SK-N-SH treated with all-trans-retinoic acid at 6 μM for 48 hours (cell line): ENCODE data around the gene C2orf78.

Source experiments
- ATAC-seq: fragments of 200-7000 bp; cut with Tn5 transposase; 3 replicates; pipeline ENCODE4 v1.9.1; 2020; ENCODE audit warnings: mild to moderate bottlenecking, moderate library complexity
- ARNTL ChIP-seq: fragments of 450-650 bp; formaldehyde crosslinking; IDR thresholded peaks from 2 replicates; pipeline ENCODE4 v1.5.0; 2020; ENCODE audit warnings: low read depth, mild to moderate bottlenecking, moderate library complexity, borderline replicate concordance
- BACH2 ChIP-seq: fragments of 250-450 bp; sonication (Bioruptor Pico); IDR thresholded peaks from 2 replicates; pipeline ENCODE4 v1.9.0; 2021; ENCODE audit warnings: mild to moderate bottlenecking, borderline replicate concordance
- CSDC2 ChIP-seq: fragments of 250-450 bp; sonication (Bioruptor Pico); IDR thresholded peaks from 2 replicates; pipeline ENCODE4 v1.5.0; 2020; ENCODE audit warnings: mild to moderate bottlenecking, moderate library complexity
- ESRRG ChIP-seq: fragments of 250-450 bp; sonication (Bioruptor Pico); IDR thresholded peaks from 2 replicates; pipeline ENCODE4 v1.6.1; 2021; ENCODE audit warnings: mild to moderate bottlenecking
- GLIS3 ChIP-seq: fragments of 250-450 bp; sonication (Bioruptor Pico); IDR thresholded peaks from 2 replicates; pipeline ENCODE4 v1.5.0; 2020; ENCODE audit warnings: mild to moderate bottlenecking, moderate library complexity
- ISL1 ChIP-seq: fragments of 250-450 bp; sonication (Bioruptor Pico); IDR thresholded peaks from 2 replicates; pipeline ENCODE4 v2.1.2; 2022; ENCODE audit warnings: mild to moderate bottlenecking, moderate library complexity
- OSR1 ChIP-seq: fragments of 250-450 bp; sonication (Bioruptor Pico); IDR thresholded peaks from 2 replicates; pipeline ENCODE4 v1.8.0; 2022; ENCODE audit warnings: moderate library complexity, mild to moderate bottlenecking, inconsistent platforms
- PPARA ChIP-seq: fragments of 250-450 bp; sonication (Bioruptor Pico); IDR thresholded peaks from 2 replicates; pipeline ENCODE4 v1.5.0; 2020; ENCODE audit warnings: mild to moderate bottlenecking, borderline replicate concordance
- RARB ChIP-seq: fragments of 250-450 bp; sonication (Bioruptor Pico); IDR thresholded peaks from 2 replicates; pipeline ENCODE4 v1.8.0; 2021; ENCODE audit warnings: mild to moderate bottlenecking, moderate library complexity
- SNAI2 ChIP-seq: fragments of 250-450 bp; sonication (Bioruptor Pico); IDR thresholded peaks from 2 replicates; pipeline ENCODE4 v1.5.0; 2020; ENCODE audit warnings: mild to moderate bottlenecking, moderate library complexity
- TCF4 ChIP-seq: fragments of 250-450 bp; sonication (Bioruptor Pico); IDR thresholded peaks from 2 replicates; pipeline ENCODE4 v1.8.0; 2021; ENCODE audit warnings: mild to moderate bottlenecking, moderate library complexity, borderline replicate concordance
- TOX ChIP-seq: fragments of 250-450 bp; sonication (Bioruptor Pico); IDR thresholded peaks from 2 replicates; pipeline ENCODE4 v1.8.0; 2021; ENCODE audit warnings: mild to moderate bottlenecking, moderate library complexity, borderline replicate concordance
- ZC3H10 ChIP-seq: fragments of 250-450 bp; sonication (Bioruptor Pico); IDR thresholded peaks from 2 replicates; pipeline ENCODE4 v1.5.1; 2021; ENCODE audit warnings: mild to moderate bottlenecking, moderate library complexity
- ZFP3 ChIP-seq: fragments of 250-450 bp; sonication (Bioruptor Pico); IDR thresholded peaks from 2 replicates; pipeline ENCODE4 v1.5.0; 2020; ENCODE audit warnings: mild to moderate bottlenecking, moderate library complexity
- ZFP30 ChIP-seq: fragments of 450-650 bp; formaldehyde crosslinking; IDR thresholded peaks from 2 replicates; pipeline ENCODE4 v1.5.0; 2022; ENCODE audit warnings: mild to moderate bottlenecking, moderate library complexity
- ZNF565 ChIP-seq: fragments of 450-650 bp; formaldehyde crosslinking; conservative IDR thresholded peaks from 2 replicates; pipeline ENCODE4 v1.5.0; 2020; ENCODE audit warnings: low read depth, mild to moderate bottlenecking, moderate library complexity
- ZNF70 ChIP-seq: fragments of 450-650 bp; formaldehyde crosslinking; IDR thresholded peaks from 2 replicates; pipeline ENCODE4 v1.5.0; 2020; ENCODE audit warnings: mild to moderate bottlenecking, moderate library complexity
- ZNF8 ChIP-seq: fragments of 450-650 bp; formaldehyde crosslinking; IDR thresholded peaks from 2 replicates; pipeline ENCODE4 v1.5.0; 2020; ENCODE audit warnings: mild to moderate bottlenecking, moderate library complexity
- TF ChIP-seq, protein P1 (sequence below): fragments of 250-450 bp; sonication (Bioruptor Pico); IDR thresholded peaks from 2 replicates; pipeline ENCODE4 v1.5.1; 2021; ENCODE audit warnings: mild to moderate bottlenecking, moderate library complexity
- TF ChIP-seq, protein P2 (sequence below): fragments of 250-450 bp; sonication (Bioruptor Pico); IDR thresholded peaks from 2 replicates; pipeline ENCODE4 v1.8.0; 2021; ENCODE audit warnings: low read depth, mild to moderate bottlenecking, moderate library complexity, borderline replicate concordance
- TF ChIP-seq, protein P3 (sequence below): fragments of 250-450 bp; sonication (Bioruptor Pico); IDR thresholded peaks from 2 replicates; pipeline ENCODE4 v1.5.1; 2020; ENCODE audit warnings: low read depth, mild to moderate bottlenecking, moderate library complexity
- TF ChIP-seq, protein P4 (sequence below): fragments of 250-450 bp; sonication (Bioruptor Pico); IDR thresholded peaks from 2 replicates; pipeline ENCODE4 v1.8.0; 2020; ENCODE audit warnings: mild to moderate bottlenecking, moderate library complexity, borderline replicate concordance

The C2orf78 gene

DNA sequence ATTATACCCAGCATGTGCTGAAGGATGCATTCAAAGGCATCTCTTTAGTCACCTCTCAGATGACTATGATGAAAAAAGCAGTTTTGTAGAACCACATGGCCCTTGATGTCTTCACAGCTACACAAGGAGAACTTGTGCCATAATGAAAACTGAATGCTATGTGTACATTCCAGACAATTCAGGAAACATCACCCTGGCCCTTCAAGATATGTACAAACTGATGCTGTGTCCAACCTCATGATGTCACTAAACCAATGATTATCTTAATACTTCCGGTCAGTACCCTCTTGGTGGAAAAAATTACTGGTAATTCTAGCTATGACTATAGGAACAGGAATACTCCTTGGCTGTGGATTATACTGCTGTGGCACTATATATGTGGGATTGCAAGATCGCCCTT is 24.1 kb upstream of the C2orf78 start:
- ATAC-seq: no peak
- TF ChIP-seq ZC3H10 (CRISPR knock-in tag) (no peak), GLIS3 (CRISPR knock-in tag) (no peak), ZNF70 (CRISPR knock-in tag) (no peak)

GRCh38 chr2:73762571-73762970 is 21.4 kb upstream of the C2orf78 start:
- ATAC-seq: peak; percentile 69
- TF ChIP-seq ZNF565 (no peak), TOX (CRISPR knock-in tag) (no peak), PPARA (no peak), ZFP3 (CRISPR knock-in tag) (no peak), SNAI2 (CRISPR knock-in tag) (no peak), ZC3H10 (CRISPR knock-in tag) (no peak), ZFP30 (CRISPR knock-in tag) (no peak), BACH2 (CRISPR knock-in tag) (no peak), ARNTL (CRISPR knock-in tag) (no peak), CSDC2 (no peak), ZNF8 (CRISPR knock-in tag) (no peak), RARB (CRISPR knock-in tag) (no peak)
- TF ChIP-seq, protein P1, sequence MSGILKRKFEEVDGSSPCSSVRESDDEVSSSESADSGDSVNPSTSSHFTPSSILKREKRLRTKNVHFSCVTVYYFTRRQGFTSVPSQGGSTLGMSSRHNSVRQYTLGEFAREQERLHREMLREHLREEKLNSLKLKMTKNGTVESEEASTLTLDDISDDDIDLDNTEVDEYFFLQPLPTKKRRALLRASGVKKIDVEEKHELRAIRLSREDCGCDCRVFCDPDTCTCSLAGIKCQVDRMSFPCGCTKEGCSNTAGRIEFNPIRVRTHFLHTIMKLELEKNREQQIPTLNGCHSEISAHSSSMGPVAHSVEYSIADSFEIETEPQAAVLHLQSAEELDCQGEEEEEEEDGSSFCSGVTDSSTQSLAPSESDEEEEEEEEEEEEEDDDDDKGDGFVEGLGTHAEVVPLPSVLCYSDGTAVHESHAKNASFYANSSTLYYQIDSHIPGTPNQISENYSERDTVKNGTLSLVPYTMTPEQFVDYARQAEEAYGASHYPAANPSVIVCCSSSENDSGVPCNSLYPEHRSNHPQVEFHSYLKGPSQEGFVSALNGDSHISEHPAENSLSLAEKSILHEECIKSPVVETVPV (CRISPR knock-in tag): no peak

- no peak for ATAC-seq
- no peak for TF ChIP-seq ZC3H10 (CRISPR knock-in tag)
- TF ChIP-seq, all 23 proteins: peak for 0
Observed at GRCh38 chr2:73764945-73765344, 19.0 kb upstream of the C2orf78 start.

DNA sequence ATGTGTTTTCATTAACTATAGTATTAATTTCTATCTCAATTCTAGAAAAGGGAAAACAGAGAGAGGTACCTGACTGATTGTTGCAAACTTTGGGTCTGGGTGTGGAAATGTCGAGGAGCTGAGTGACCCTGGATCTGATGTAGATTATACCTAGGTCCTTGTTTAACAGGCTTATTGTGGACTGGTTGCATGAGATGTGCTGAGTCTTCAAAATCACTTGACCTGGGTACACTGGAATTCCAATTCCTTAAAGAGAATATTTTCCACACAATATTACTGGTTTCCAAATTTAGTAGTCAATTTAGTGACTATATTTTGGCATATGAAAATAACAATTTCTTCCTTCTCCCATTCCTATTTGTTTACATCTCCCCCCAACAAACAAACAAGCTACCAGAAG is 17.6 kb upstream of the C2orf78 start:
- TF ChIP-seq ESRRG (CRISPR knock-in tag) (no peak), ZFP30 (CRISPR knock-in tag) (no peak), OSR1 (CRISPR knock-in tag) (no peak), ZNF8 (CRISPR knock-in tag) (no peak), BACH2 (CRISPR knock-in tag) (no peak), RARB (CRISPR knock-in tag) (no peak), ZFP3 (CRISPR knock-in tag) (no peak), TCF4 (no peak), ISL1 (no peak), ZNF565 (no peak), ZC3H10 (CRISPR knock-in tag) (no peak), GLIS3 (CRISPR knock-in tag) (no peak), SNAI2 (CRISPR knock-in tag) (no peak), CSDC2 (no peak), TOX (CRISPR knock-in tag) (no peak), PPARA (no peak)
- TF ChIP-seq, protein P2, sequence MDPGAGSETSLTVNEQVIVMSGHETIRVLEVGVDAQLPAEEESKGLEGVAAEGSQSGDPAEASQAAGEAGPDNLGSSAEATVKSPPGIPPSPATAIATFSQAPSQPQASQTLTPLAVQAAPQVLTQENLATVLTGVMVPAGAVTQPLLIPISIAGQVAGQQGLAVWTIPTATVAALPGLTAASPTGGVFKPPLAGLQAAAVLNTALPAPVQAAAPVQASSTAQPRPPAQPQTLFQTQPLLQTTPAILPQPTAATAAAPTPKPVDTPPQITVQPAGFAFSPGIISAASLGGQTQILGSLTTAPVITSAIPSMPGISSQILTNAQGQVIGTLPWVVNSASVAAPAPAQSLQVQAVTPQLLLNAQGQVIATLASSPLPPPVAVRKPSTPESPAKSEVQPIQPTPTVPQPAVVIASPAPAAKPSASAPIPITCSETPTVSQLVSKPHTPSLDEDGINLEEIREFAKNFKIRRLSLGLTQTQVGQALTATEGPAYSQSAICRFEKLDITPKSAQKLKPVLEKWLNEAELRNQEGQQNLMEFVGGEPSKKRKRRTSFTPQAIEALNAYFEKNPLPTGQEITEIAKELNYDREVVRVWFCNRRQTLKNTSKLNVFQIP (CRISPR knock-in tag): no peak
- TF ChIP-seq, protein P3, sequence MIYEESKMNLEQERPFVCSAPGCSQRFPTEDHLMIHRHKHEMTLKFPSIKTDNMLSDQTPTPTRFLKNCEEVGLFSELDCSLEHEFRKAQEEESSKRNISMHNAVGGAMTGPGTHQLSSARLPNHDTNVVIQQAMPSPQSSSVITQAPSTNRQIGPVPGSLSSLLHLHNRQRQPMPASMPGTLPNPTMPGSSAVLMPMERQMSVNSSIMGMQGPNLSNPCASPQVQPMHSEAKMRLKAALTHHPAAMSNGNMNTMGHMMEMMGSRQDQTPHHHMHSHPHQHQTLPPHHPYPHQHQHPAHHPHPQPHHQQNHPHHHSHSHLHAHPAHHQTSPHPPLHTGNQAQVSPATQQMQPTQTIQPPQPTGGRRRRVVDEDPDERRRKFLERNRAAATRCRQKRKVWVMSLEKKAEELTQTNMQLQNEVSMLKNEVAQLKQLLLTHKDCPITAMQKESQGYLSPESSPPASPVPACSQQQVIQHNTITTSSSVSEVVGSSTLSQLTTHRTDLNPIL: no peak
- TF ChIP-seq, protein P1 (CRISPR knock-in tag): no peak
- TF ChIP-seq, protein P4, sequence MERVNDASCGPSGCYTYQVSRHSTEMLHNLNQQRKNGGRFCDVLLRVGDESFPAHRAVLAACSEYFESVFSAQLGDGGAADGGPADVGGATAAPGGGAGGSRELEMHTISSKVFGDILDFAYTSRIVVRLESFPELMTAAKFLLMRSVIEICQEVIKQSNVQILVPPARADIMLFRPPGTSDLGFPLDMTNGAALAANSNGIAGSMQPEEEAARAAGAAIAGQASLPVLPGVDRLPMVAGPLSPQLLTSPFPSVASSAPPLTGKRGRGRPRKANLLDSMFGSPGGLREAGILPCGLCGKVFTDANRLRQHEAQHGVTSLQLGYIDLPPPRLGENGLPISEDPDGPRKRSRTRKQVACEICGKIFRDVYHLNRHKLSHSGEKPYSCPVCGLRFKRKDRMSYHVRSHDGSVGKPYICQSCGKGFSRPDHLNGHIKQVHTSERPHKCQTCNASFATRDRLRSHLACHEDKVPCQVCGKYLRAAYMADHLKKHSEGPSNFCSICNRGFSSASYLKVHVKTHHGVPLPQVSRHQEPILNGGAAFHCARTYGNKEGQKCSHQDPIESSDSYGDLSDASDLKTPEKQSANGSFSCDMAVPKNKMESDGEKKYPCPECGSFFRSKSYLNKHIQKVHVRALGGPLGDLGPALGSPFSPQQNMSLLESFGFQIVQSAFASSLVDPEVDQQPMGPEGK (CRISPR knock-in tag): no peak
- no peak for ATAC-seq
